Ovary (tissue), 9 donors: Measurements from ENCODE around the gene EEF2. TPM values are rescaled to one million over a fixed set of nuclear protein-coding genes. Genes with fewer than 3 reads are reported as not detected.

ENCODE experiments used
- DNase-seq, 5 donors: peaks; one replicate each; pipeline ENCODE4 v3.0.0-alpha.2; 2019 to 2020
- H3K27ac ChIP-seq, 2 donors: fragments of 200-600 bp; one replicate each; pipeline versions ENCODE4 v1.5.1 to v1.8.0; 2019 to 2022
- H3K27me3 ChIP-seq: fragments of 200-600 bp; one replicate; pipeline ENCODE4 v1.8.0; 2022
- H3K36me3 ChIP-seq: fragments of 200-600 bp; sonication (generic); one replicate; pipeline ENCODE4 v1.5.1; 2019
- H3K4me1 ChIP-seq: one replicate; pipeline ENCODE4 v1.8.1; 2013; ENCODE audit warnings: mild to moderate bottlenecking, moderate library complexity; ENCODE audit not compliant: insufficient read depth
- H3K4me3 ChIP-seq: fragments of 200-600 bp; sonication (generic); one replicate; pipeline ENCODE4 v1.5.1; 2017
- H3K9me3 ChIP-seq, 2 donors: fragments of 200-600 bp in 1 of 2; sonication (generic) in 1 of 2; one replicate each; pipeline versions ENCODE4 v1.5.1 to v1.8.1; 2013 to 2019; ENCODE audit warnings: mild to moderate bottlenecking in 1 of 2, moderate library complexity in 1 of 2
- EP300 ChIP-seq: sonication (generic); formaldehyde crosslinking; IDR thresholded peaks from one replicate; pipeline ENCODE4 v1.6.1; 2017; ENCODE audit warnings: antibody characterized with exemption
- POLR2A ChIP-seq: fragments of 450-650 bp; IDR thresholded peaks from one replicate; pipeline ENCODE4 v1.6.1; 2017; ENCODE audit warnings: antibody characterized with exemption, mild to moderate bottlenecking, moderate library complexity
- WGBS, 3 donors: extraction: QIAGEN DNeasy Blood & Tissue Kit in 1 of 3; methylation state at CpG; one replicate each; pipeline versions ENCODE4 v1.1.5 to v1.1.7; 2013 to 2017; 5-methylcytosine and 5-hydroxymethylcytosine counted together
- intact Hi-C, 4 donors: fragments of 100-400 bp; cut with DNase I; formaldehyde crosslinking; loops; one replicate each; pipeline versions ENCODE4 v1.11.0 to v1.15.1; 2022 to 2023
- polyA plus RNA-seq, 2 donors: library from polyadenylated mRNA; stranded (reverse); fragments of 200-250 nt in 1 of 2; fragments of 350-450 nt in 1 of 2; fragmentation: Illumina TruSeq in 1 of 2; extraction: RNeasy Lipid Tissue Mini Kit (QIAGEN cat#74804) in 1 of 2; gene quantifications; one replicate each; pipeline ENCODE4 v1.2.3, GENCODE V29; 2013 to 2014
- total RNA-seq, 7 donors: library from RNA; depleted of rRNA in 2 of 7; stranded (reverse); fragments of >200 nt in 2 of 7; fragmentation: NEBNext Ultra II Directional in 3 of 7; extraction: Animal tissue kit (Norgen Biotek cat#: 25700) in 3 of 7; gene quantifications; one replicate each; pipeline versions ENCODE4 v1.1.0 to v1.2.4, GENCODE V29; 2016 to 2023
- TF ChIP-seq, protein P1 (sequence below), 3 donors: fragments of 450-650 bp in 2 of 3; fragments of 200-600 bp in 1 of 3; IDR thresholded peaks; one replicate each; pipeline versions ENCODE4 v1.5.1 to v1.8.0; 2016 to 2022; ENCODE audit warnings: antibody characterized with exemption in 3 of 3, mild to moderate bottlenecking in 1 of 3
- donor health status: DM: no; HTN: no; CAD: no; lungs with moderate emphysema.
- donor health status: DM: no; HTN: no; CAD: no.
- donor health status: Bipolar disorder and iron deficiency.
- donor health status: DM: yes; HTN: yes; CAD: no.
- donor health status: DM: no; HTN: no; CAD: no.
- donor health status: DM: yes; HTN: yes; CAD: no.

The EEF2 gene
- total and polyA plus RNA-seq, 9 donors, result 1,491 to 4,634 (median 3,960) TPM

DNA sequence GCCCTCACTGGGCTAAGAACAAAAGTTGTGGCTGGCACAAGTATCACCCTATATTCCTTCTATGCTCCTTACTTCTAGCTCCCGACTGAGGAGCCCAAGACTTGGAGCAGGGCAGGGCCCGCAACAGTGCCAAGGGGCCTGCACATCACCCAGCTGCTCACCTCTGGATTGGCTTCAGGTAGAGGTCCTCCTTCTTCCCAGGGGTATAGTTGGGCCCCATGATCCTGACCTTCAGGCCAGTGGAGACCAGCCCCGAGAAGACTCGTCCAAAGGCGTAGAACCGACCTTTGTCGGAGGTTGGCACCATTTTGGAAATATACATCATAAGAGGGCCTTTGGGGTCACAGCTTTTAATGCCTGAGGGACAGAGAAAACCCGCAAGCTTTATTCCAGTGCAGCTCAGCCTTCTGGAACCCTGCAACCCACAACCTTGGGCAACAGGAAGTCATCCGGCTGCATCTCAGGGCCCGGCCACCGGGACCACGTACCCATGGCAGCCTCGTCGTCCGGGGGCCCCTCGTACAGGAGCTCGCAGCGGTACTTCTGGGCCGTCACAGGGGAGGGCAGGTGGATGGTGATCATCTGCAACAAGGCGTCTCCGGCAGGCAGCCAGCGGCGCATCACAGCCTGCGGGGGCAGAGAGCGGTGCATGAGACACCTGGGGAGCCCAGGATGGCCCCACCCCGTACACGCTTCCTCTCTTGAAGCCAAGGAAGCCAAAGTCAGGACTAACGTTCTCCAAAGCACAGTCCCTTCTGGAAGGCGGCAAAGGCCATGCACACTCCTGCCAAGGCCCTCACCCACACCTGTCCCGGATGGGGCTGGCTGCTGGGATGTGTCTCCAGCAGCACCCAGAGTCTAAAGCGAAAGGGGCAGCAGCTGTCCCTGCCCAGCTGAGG is 4.7 kb downstream of the EEF2 start:
- TF ChIP-seq EP300, result no peak
- TF ChIP-seq, protein P1, sequence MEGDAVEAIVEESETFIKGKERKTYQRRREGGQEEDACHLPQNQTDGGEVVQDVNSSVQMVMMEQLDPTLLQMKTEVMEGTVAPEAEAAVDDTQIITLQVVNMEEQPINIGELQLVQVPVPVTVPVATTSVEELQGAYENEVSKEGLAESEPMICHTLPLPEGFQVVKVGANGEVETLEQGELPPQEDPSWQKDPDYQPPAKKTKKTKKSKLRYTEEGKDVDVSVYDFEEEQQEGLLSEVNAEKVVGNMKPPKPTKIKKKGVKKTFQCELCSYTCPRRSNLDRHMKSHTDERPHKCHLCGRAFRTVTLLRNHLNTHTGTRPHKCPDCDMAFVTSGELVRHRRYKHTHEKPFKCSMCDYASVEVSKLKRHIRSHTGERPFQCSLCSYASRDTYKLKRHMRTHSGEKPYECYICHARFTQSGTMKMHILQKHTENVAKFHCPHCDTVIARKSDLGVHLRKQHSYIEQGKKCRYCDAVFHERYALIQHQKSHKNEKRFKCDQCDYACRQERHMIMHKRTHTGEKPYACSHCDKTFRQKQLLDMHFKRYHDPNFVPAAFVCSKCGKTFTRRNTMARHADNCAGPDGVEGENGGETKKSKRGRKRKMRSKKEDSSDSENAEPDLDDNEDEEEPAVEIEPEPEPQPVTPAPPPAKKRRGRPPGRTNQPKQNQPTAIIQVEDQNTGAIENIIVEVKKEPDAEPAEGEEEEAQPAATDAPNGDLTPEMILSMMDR (IDR thresholded peaks at IDR 0.05), result no peak
- TF ChIP-seq POLR2A, result no peak
- Histone ChIP-seq H3K4me1 (peaks cover 3% of the 10 kb centered on the region), H3K27me3 (no peaks in the 10 kb centered on the region), H3K36me3 (no peaks in the 10 kb centered on the region), H3K9me3 (no peaks in the 10 kb centered on the region), H3K27ac (no peak overlapping the region), H3K4me3 (no peak overlapping the region)
- intact Hi-C loops, result loop anchor here in 1 of 4 donors (10.0 kb wide), 2 partner anchors 144 to 224 kb away; partner anchors contain the start of gene MAP2K2
- peak in 4 of 5 donors; percentile 8 to 43 (median 32) for DNase-seq
- 80 to 85% (median 81%) methylated on average over 31 of the region's 31 CpGs for WGBS, 3 donors

DNA sequence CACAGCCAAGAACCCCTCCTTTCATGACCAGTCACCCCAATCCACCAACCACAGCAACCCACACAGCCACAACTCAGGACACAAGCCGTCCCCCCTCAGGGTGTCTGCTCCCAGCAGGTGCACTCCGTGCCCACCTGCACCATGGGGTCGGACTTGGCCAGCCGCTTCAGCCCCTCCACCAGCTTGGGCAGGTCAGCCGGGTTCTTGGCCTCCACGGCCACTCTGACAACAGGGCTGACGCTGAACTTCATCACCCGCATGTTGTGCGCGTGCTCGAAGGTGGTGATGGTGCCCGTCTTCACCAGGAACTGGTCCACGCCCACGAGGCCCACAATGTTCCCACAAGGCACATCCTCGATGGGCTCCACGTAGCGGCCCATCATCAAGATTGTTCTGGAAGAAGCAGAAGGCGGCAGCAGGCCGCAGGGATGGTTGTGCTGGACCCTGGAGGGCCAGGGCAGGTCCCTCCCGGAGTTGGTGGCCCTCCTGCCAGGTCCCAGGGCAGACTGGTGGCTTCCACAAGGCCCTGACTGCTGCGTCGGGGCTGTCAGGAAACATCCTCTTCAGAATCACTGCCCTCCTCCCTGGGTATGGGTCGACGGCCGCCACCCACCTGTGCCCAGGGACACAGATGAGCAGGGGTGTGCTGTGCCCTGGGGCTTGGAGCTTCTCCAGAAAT is 5.5 kb downstream of the EEF2 start:
- peak; percentile 15 to 39 (median 30) for DNase-seq
- TF ChIP-seq POLR2A, result no peak
- H3K36me3 ChIP-seq, result no peaks in the 10 kb centered on the region
- no peak overlapping the region for H3K27ac ChIP-seq
- intact Hi-C loops, result loop anchor here in 1 of 4 donors (10.0 kb wide), 2 partner anchors 145 to 225 kb away; partner anchors contain the start of gene MAP2K2
- H3K4me1 ChIP-seq, result peaks cover 3% of the 10 kb centered on the region
- H3K9me3 ChIP-seq, result no peaks in the 10 kb centered on the region
- 78 to 87% (median 79%) methylated on average over 25 of the region's 25 CpGs for WGBS, 3 donors
- H3K4me3 ChIP-seq, result no peak overlapping the region
- no peaks in the 10 kb centered on the region for H3K27me3 ChIP-seq

DNA sequence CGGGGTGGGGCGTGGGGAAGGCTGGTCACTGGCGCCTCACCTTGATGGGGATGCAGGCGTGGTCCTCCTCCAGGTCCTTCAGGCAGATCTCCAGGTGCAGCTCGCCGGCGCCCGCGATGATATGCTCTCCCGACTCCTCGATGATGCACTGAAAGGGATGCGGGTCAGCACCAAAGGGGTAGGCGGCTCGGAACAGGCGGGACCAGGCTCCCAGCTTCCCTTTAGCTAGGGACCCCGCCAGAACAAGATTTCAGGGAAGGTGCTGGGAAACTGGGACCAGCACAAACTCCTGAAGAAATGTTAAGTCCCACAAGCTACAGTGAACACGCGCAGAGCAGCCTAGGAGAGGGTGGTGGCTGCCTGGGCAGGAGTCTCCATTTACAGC is 6.0 kb downstream of the EEF2 start:
- intact Hi-C loops, result no loop called here
- TF ChIP-seq POLR2A (no peak), EP300 (no peak)
- TF ChIP-seq, protein P1 (IDR thresholded peaks at IDR 0.05), result no peak
- H3K27ac ChIP-seq, result no peak overlapping the region
- no peaks in the 10 kb centered on the region for H3K27me3 ChIP-seq
- 89 to 93% (median 90%) methylated on average over 18 of the region's 18 CpGs for WGBS, 3 donors
- peaks cover 3% of the 10 kb centered on the region for H3K4me1 ChIP-seq
- no peaks in the 10 kb centered on the region for H3K36me3 ChIP-seq
- H3K9me3 ChIP-seq, result no peaks in the 10 kb centered on the region
- DNase-seq, result peak; percentile 20 to 48 (median 38)
- H3K4me3 ChIP-seq, result no peak overlapping the region

DNA sequence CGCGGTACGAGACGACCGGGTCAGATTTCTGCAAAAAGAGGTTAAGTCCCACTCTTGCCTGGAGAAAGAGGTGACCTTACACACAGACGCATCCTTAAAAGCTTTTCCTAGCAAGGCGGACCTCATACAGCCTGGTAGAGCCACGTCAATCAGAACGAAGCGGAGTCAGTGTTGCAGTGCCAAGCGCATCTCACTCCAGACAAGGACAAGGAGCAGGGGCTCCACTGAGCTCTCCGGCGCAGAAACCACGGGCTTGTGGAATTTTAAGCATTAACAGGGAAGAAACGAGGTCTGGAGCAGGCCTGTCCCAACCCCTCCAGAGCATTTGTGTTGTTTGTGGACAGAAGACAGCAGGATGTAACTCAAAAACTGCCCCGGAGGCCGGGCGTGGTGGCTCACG is 7.1 kb downstream of the EEF2 start:
- no peak overlapping the region for H3K4me3 ChIP-seq
- no peaks in the 10 kb centered on the region for H3K27me3 ChIP-seq
- TF ChIP-seq, protein P1 (IDR thresholded peaks at IDR 0.05), result no peak
- no peak for TF ChIP-seq POLR2A
- TF ChIP-seq EP300, result no peak
- H3K4me1 ChIP-seq, result no peaks in the 10 kb centered on the region
- WGBS, 3 donors, result 83 to 92% (median 85%) methylated on average over 19 of the region's 19 CpGs
- DNase-seq, result no peak
- intact Hi-C loops, result no loop called here
- no peak overlapping the region for H3K27ac ChIP-seq
- no peaks in the 10 kb centered on the region for H3K36me3 ChIP-seq
- H3K9me3 ChIP-seq, result no peaks in the 10 kb centered on the region
